Effector memory CD4-positive, alpha-beta T cell (primary cell): ENCODE data around the gene ZNF124.
"Not testable (repeated sequence)": the region's sequence is repeated elsewhere in the genome, so short reads cannot be mapped to it uniquely, and the experiment has no call there.

ENCODE experiments used
- DNase-seq, 3 donors: peaks; one replicate each; pipeline ENCODE4 v3.0.0-alpha.2; 2020
- H3K27ac ChIP-seq: 2 replicates; pipeline ENCODE4 v1.7.0; 2013; ENCODE audit warnings: mild to moderate bottlenecking, low read length, moderate library complexity; ENCODE audit not compliant: insufficient read depth, poor library complexity, severe bottlenecking
- H3K27me3 ChIP-seq: replicated peaks from 2 replicates; pipeline ENCODE4 v1.7.0; 2013; ENCODE audit warnings: mild to moderate bottlenecking, low read length; ENCODE audit not compliant: insufficient read depth, control insufficient read depth, poor library complexity, severe bottlenecking
- H3K36me3 ChIP-seq: 2 replicates; pipeline ENCODE4 v1.7.0; 2013; ENCODE audit warnings: mild to moderate bottlenecking, low read length, moderate library complexity; ENCODE audit not compliant: control insufficient read depth, insufficient read depth
- H3K4me1 ChIP-seq: 2 replicates; pipeline ENCODE4 v1.7.0; 2013; ENCODE audit warnings: low read length, mild to moderate bottlenecking; ENCODE audit not compliant: control insufficient read depth, insufficient read depth, poor library complexity, severe bottlenecking
- H3K4me3 ChIP-seq: 2 replicates; pipeline ENCODE4 v1.7.0; 2013; ENCODE audit warnings: low read length, low read depth, mild to moderate bottlenecking; ENCODE audit not compliant: insufficient read depth, poor library complexity, severe bottlenecking
- H3K9me3 ChIP-seq: 2 replicates; pipeline ENCODE4 v1.7.0; 2013; ENCODE audit warnings: mild to moderate bottlenecking, low read length, moderate library complexity; ENCODE audit not compliant: control insufficient read depth

ZNF124 gene

GRCh38 chr1:247139557-247139956 is 32.3 kb downstream of the ZNF124 start:
- DNase-seq: not testable (repeated sequence)
- H3K9me3 ChIP-seq: peaks cover 36% of the 10 kb centered on the region

GRCh38 chr1:247131236-247131635 is 40.6 kb downstream of the ZNF124 start:
- Histone ChIP-seq H3K36me3 (no peaks in the 10 kb centered on the region), H3K4me1 (no peaks in the 10 kb centered on the region), H3K9me3 (peaks cover 5% of the 10 kb centered on the region), H3K4me3 (no peak overlapping the region), H3K27ac (no peak overlapping the region), H3K27me3 (no peaks in the 10 kb centered on the region)
- no peak for DNase-seq

More at GRCh38 chr1:247139557-247139956, 32.3 kb downstream of the ZNF124 start:
- not testable (repeated sequence) for H3K36me3 ChIP-seq, H3K4me3 ChIP-seq, H3K27me3 ChIP-seq, H3K4me1 ChIP-seq, H3K27ac ChIP-seq

GRCh38 chr1:247127519-247128282 is 44.1 kb downstream of the ZNF124 start:
- not testable (repeated sequence) for H3K27ac ChIP-seq, H3K4me1 ChIP-seq, DNase-seq

GRCh38 chr1:247126601-247127000 is 45.2 kb downstream of the ZNF124 start:
- not testable (repeated sequence) for H3K9me3 ChIP-seq, H3K27ac ChIP-seq, H3K4me3 ChIP-seq, H3K27me3 ChIP-seq, H3K4me1 ChIP-seq, H3K36me3 ChIP-seq, DNase-seq

More at GRCh38 chr1:247127519-247128282, 44.1 kb downstream of the ZNF124 start:
- not testable (repeated sequence) for H3K27me3 ChIP-seq, H3K4me3 ChIP-seq, H3K36me3 ChIP-seq, H3K9me3 ChIP-seq

- not testable (repeated sequence) for H3K27me3 ChIP-seq, H3K4me1 ChIP-seq, H3K36me3 ChIP-seq, H3K27ac ChIP-seq, H3K4me3 ChIP-seq, DNase-seq, H3K9me3 ChIP-seq
Measured at GRCh38 chr1:247126166-247126565, 45.7 kb downstream of the ZNF124 start.

- no peak for DNase-seq
- H3K27ac ChIP-seq: no peak overlapping the region
- H3K9me3 ChIP-seq: no peaks in the 10 kb centered on the region
- H3K4me3 ChIP-seq: no peak overlapping the region
- H3K27me3 ChIP-seq: no peaks in the 10 kb centered on the region
- H3K4me1 ChIP-seq: no peaks in the 10 kb centered on the region
- H3K36me3 ChIP-seq: no peaks in the 10 kb centered on the region
Measured at GRCh38 chr1:247121382-247121781, 50.4 kb downstream of the ZNF124 start.

- H3K4me1 ChIP-seq, H3K4me3 ChIP-seq, DNase-seq, H3K9me3 ChIP-seq, H3K27ac ChIP-seq, H3K36me3 ChIP-seq, H3K27me3 ChIP-seq: not testable (repeated sequence)
Measured at GRCh38 chr1:247120408-247120668, 51.5 kb downstream of the ZNF124 start.

- Histone ChIP-seq H3K4me3 (no peak overlapping the region), H3K27me3 (no peaks in the 10 kb centered on the region), H3K27ac (no peak overlapping the region), H3K9me3 (no peaks in the 10 kb centered on the region), H3K36me3 (no peaks in the 10 kb centered on the region), H3K4me1 (no peaks in the 10 kb centered on the region)
- no peak for DNase-seq
Measured at GRCh38 chr1:247119600-247120407, 52.0 kb downstream of the ZNF124 start.

GRCh38 chr1:247118946-247119446 is 52.8 kb downstream of the ZNF124 start:
- Histone ChIP-seq H3K27me3 (no peaks in the 10 kb centered on the region), H3K36me3 (no peaks in the 10 kb centered on the region), H3K9me3 (no peaks in the 10 kb centered on the region), H3K27ac (no peak overlapping the region), H3K4me1 (no peaks in the 10 kb centered on the region), H3K4me3 (no peak overlapping the region)
- peak in 1 of 3 donors; percentile 36 for DNase-seq

GRCh38 chr1:247115545-247115944 is 56.3 kb downstream of the ZNF124 start:
- H3K9me3 ChIP-seq: no peaks in the 10 kb centered on the region
- DNase-seq: no peak
- no peak overlapping the region for H3K4me3 ChIP-seq
- H3K27me3 ChIP-seq: peaks cover 16% of the 10 kb centered on the region
- peaks cover 16% of the 10 kb centered on the region for H3K4me1 ChIP-seq
- no peak overlapping the region for H3K27ac ChIP-seq
- H3K36me3 ChIP-seq: no peaks in the 10 kb centered on the region
